H1 (cell line): Measurements from ENCODE around the gene NRP2. TPM values are rescaled to one million over a fixed set of nuclear protein-coding genes. Genes with fewer than 3 reads are reported as not detected.

Experiments
- CTCF ChIA-PET: fragments of 300-600 bp; sonication (Branson Sonifier 250); formaldehyde crosslinking; loops from one replicate; lab custom pipeline; 2021; ENCODE audit not compliant: partially characterized antibody; lab: Charles Lee
- POLR2A ChIA-PET: fragments of 300-600 bp; sonication (Branson Sonifier 250); formaldehyde crosslinking; loops from one replicate; lab custom pipeline; 2021; ENCODE audit warnings: inconsistent platforms; ENCODE audit not compliant: partially characterized antibody; lab: Charles Lee
- DNase-seq, 2 experiments: peaks; one replicate each; pipeline versions ENCODE4 v3.0.0 to v3.0.0-alpha.2; 2010 to 2022; ENCODE audit warnings: low spot score in 2 of 2, low read depth in 1 of 2, mixed read lengths in 1 of 2
- FAIRE-seq: peaks from 2 replicates; lab custom pipeline; 2011; peaks lifted over from hg19 to GRCh38; lab: Jason Lieb, UNC
- H2AFZ ChIP-seq: 2 replicates; pipeline ENCODE4 v1.8.1; 2012; ENCODE audit warnings: low read length, inconsistent platforms
- H2AK5ac ChIP-seq: 2 replicates; pipeline ENCODE4 v1.6.1; 2013; ENCODE audit warnings: low read depth, low read length
- H2BK120ac ChIP-seq: replicated peaks from 2 replicates; pipeline ENCODE3; 2013; ENCODE audit warnings: low read depth, low read length, inconsistent platforms
- H2BK12ac ChIP-seq: 2 replicates; pipeline ENCODE4 v1.6.1; 2013; ENCODE audit warnings: low read depth, low read length
- H2BK15ac ChIP-seq: 2 replicates; pipeline ENCODE4 v1.6.1; 2013; ENCODE audit warnings: low read length
- H2BK20ac ChIP-seq: 2 replicates; pipeline ENCODE4 v1.6.1; 2013; ENCODE audit warnings: low read length
- H2BK5ac ChIP-seq: 2 replicates; pipeline ENCODE4 v1.6.1; 2013; ENCODE audit warnings: low read depth, low read length
- H3K14ac ChIP-seq: 2 replicates; pipeline ENCODE4 v1.6.1; 2013; ENCODE audit warnings: inconsistent platforms; ENCODE audit not compliant: insufficient read length
- H3K18ac ChIP-seq: 2 replicates; pipeline ENCODE4 v1.6.1; 2013; ENCODE audit warnings: low read length; ENCODE audit errors: extremely low read depth
- H3K23ac ChIP-seq: 2 replicates; pipeline ENCODE4 v1.6.1; 2013; ENCODE audit warnings: inconsistent platforms; ENCODE audit not compliant: insufficient read length
- H3K23me2 ChIP-seq: 2 replicates; pipeline ENCODE4 v1.6.1; 2013; ENCODE audit warnings: low read depth, low read length
- H3K27ac ChIP-seq: 2 replicates; pipeline ENCODE4 v1.6.1; 2011; ENCODE audit warnings: low read depth, low read length, inconsistent platforms
- H3K27me3 ChIP-seq, 4 experiments: replicated peaks in 1 of 4; 1 replicate in 1 of 4; 2 replicates in 3 of 4; pipeline versions ENCODE4 v1.6.1 to v1.8.1; 2011 to 2013; ENCODE audit warnings: low read length in 3 of 4, mild to moderate bottlenecking in 3 of 4, inconsistent platforms in 2 of 4, mixed read lengths in 2 of 4, moderate library complexity in 1 of 4; ENCODE audit not compliant: control insufficient read depth in 3 of 4, insufficient read depth in 3 of 4; ENCODE audit errors: extremely low read depth in 1 of 4
- H3K36me3 ChIP-seq, 4 experiments: 2 replicates each; pipeline versions ENCODE4 v1.6.1 to v1.8.1; 2011 to 2013; ENCODE audit warnings: mild to moderate bottlenecking in 4 of 4, low read length in 3 of 4, moderate library complexity in 2 of 4, control low read depth in 1 of 4, inconsistent platforms in 1 of 4; ENCODE audit not compliant: insufficient read depth in 4 of 4, control insufficient read depth in 2 of 4
- H3K4ac ChIP-seq: replicated peaks from 2 replicates; pipeline ENCODE3; 2013; ENCODE audit warnings: low read length, low read depth, mixed read lengths, inconsistent platforms; ENCODE audit not compliant: insufficient read length
- H3K4me1 ChIP-seq, 4 experiments: replicated peaks in 1 of 4; 1 replicate in 1 of 4; 2 replicates in 3 of 4; pipeline versions ENCODE4 v1.6.1 to v1.8.1; 2011 to 2013; ENCODE audit warnings: low read length in 3 of 4, inconsistent platforms in 2 of 4, mixed read lengths in 1 of 4; ENCODE audit not compliant: insufficient read depth in 4 of 4, control insufficient read depth in 3 of 4
- H3K4me2 ChIP-seq, 2 experiments: 2 replicates each; pipeline versions ENCODE4 v1.6.1 to v1.8.1; 2011 to 2013; ENCODE audit warnings: low read depth in 2 of 2, low read length in 2 of 2, control low read depth in 1 of 2, inconsistent platforms in 1 of 2, mild to moderate bottlenecking in 1 of 2; ENCODE audit not compliant: insufficient read depth in 1 of 2
- H3K4me3 ChIP-seq, 4 experiments: fragments of 200-600, 300-600 bp in 1 of 4; sonication (generic), shearing (Covaris generic), sonication (Bioruptor Twin) in 1 of 4; 2 replicates each; pipeline versions ENCODE4 v1.5.1 to v1.8.1; 2011 to 2016; ENCODE audit warnings: low read length in 4 of 4, low read depth in 3 of 4, control low read depth in 2 of 4, inconsistent platforms in 2 of 4, mild to moderate bottlenecking in 2 of 4, mixed read lengths in 1 of 4, moderate library complexity in 1 of 4; ENCODE audit not compliant: insufficient read depth in 2 of 4; ENCODE audit errors: extremely low read depth in 1 of 4
- H3K56ac ChIP-seq: replicated peaks from 2 replicates; pipeline ENCODE3; 2013; ENCODE audit warnings: low read depth, mild to moderate bottlenecking, mixed read lengths, low read length, inconsistent platforms; ENCODE audit not compliant: insufficient read length
- H3K79me1 ChIP-seq: 2 replicates; pipeline ENCODE4 v1.6.1; 2013; ENCODE audit warnings: low read depth, low read length, control low read depth
- H3K79me2 ChIP-seq, 2 experiments: 2 replicates each; pipeline versions ENCODE4 v1.6.1 to v1.8.1; 2012 to 2013; ENCODE audit warnings: low read length in 2 of 2, mild to moderate bottlenecking in 2 of 2, inconsistent platforms in 1 of 2; ENCODE audit not compliant: insufficient read depth in 2 of 2, control insufficient read depth in 1 of 2
- H3K9ac ChIP-seq, 4 experiments: replicated peaks in 1 of 4; 1 replicate in 1 of 4; 2 replicates in 3 of 4; pipeline versions ENCODE4 v1.6.1 to v1.8.1; 2011 to 2013; ENCODE audit warnings: low read depth in 3 of 4, low read length in 3 of 4, control low read depth in 2 of 4, mild to moderate bottlenecking in 2 of 4, moderate library complexity in 2 of 4, inconsistent platforms in 1 of 4; ENCODE audit errors: extremely low read depth in 1 of 4
- H3K9me3 ChIP-seq, 2 experiments: 2 replicates each; pipeline versions ENCODE4 v1.6.1 to v1.8.1; 2012 to 2013; ENCODE audit warnings: mild to moderate bottlenecking in 2 of 2, moderate library complexity in 2 of 2, control low read depth in 1 of 2, inconsistent platforms in 1 of 2, low read depth in 1 of 2, low read length in 1 of 2, mixed read lengths in 1 of 2; ENCODE audit not compliant: insufficient read depth in 2 of 2
- H4K20me1 ChIP-seq, 2 experiments: replicated peaks in 1 of 2; 2 replicates each; pipeline versions ENCODE3 to v1.8.1; 2011 to 2013; ENCODE audit warnings: inconsistent platforms in 2 of 2, low read length in 2 of 2, mild to moderate bottlenecking in 1 of 2; ENCODE audit not compliant: insufficient read depth in 2 of 2, control insufficient read depth in 1 of 2
- H4K5ac ChIP-seq: 2 replicates; pipeline ENCODE4 v1.6.1; 2013; ENCODE audit warnings: low read length, low read depth, mixed read lengths, inconsistent platforms; ENCODE audit not compliant: insufficient read length
- H4K8ac ChIP-seq: 2 replicates; pipeline ENCODE4 v1.8.0; 2013; ENCODE audit warnings: mild to moderate bottlenecking, moderate library complexity, low read length, inconsistent platforms; ENCODE audit not compliant: insufficient read depth; ENCODE audit errors: extremely low read depth
- H4K91ac ChIP-seq: replicated peaks from 2 replicates; pipeline ENCODE3; 2013; ENCODE audit warnings: low read length, mixed read lengths, inconsistent platforms; ENCODE audit not compliant: insufficient read length
- CHD1 ChIP-seq: IDR thresholded peaks from 2 replicates; pipeline ENCODE4 v1.6.1; 2012; ENCODE audit warnings: low read depth, low read length, improper control_type of control experiment
- JUN ChIP-seq: IDR thresholded peaks from 2 replicates; pipeline ENCODE4 v1.6.1; 2011; ENCODE audit warnings: low read depth, mild to moderate bottlenecking, improper control_type of control experiment, low read length
- RBBP5 ChIP-seq: IDR thresholded peaks from 2 replicates; pipeline ENCODE4 v1.7.1; 2012; ENCODE audit warnings: low read depth, mild to moderate bottlenecking, inconsistent platforms, low read length, moderate library complexity, borderline replicate concordance
- SIX5 ChIP-seq: IDR thresholded peaks from 2 replicates; pipeline ENCODE4 v1.6.1; 2011; ENCODE audit warnings: mild to moderate bottlenecking, low read depth, low read length
- SP4 ChIP-seq: IDR thresholded peaks from 2 replicates; pipeline ENCODE4 v1.6.1; 2012; ENCODE audit warnings: low read length, inconsistent platforms
- SUZ12 ChIP-seq: fragments of 200-600 bp; sonication (generic); IDR thresholded peaks from 2 replicates; pipeline ENCODE4 v1.6.1; 2012; ENCODE audit warnings: mild to moderate bottlenecking, inconsistent platforms, low read length, moderate library complexity, mixed read lengths
- WGBS, 2 experiments: shearing (Covaris generic) in 1 of 2; methylation state at CpG; one replicate each; pipeline versions ENCODE4 v1.1.6 to v1.1.7; 2013 to 2015; ENCODE audit warnings: low lambda C conversion rate in 2 of 2, mixed read lengths in 2 of 2, inconsistent platforms in 1 of 2, low coverage in 1 of 2, missing lambda C conversion rate in 1 of 2; ENCODE audit not compliant: insufficient replicate concordance in 2 of 2, insufficient coverage in 1 of 2, insufficient read length in 1 of 2; ENCODE audit errors: extremely low coverage in 1 of 2, missing lambda C conversion rate in 1 of 2; 5-methylcytosine and 5-hydroxymethylcytosine counted together
- polyA plus RNA-seq, 7 experiments: library from polyadenylated mRNA; depleted of rRNA in 3 of 7; stranded (reverse) in 5 of 7; unstranded in 2 of 7; fragments of >200 nt in 5 of 7; fragments of 200-250 nt in 2 of 7; gene quantifications; 1 replicate in 5 of 7; 2 replicates in 1 of 7; 4 replicates in 1 of 7; pipeline versions ENCODE4 v1.2.1 to v1.2.3, GENCODE V29; 2011 to 2013; ENCODE audit warnings: missing spikeins in 2 of 7, mixed read lengths in 2 of 7
- total RNA-seq: library from RNA; stranded (reverse); fragmentation: NEBNext Ultra II Directional; extraction: Animal tissue kit (Norgen Biotek cat#: 25700); gene quantifications from 2 replicates; pipeline ENCODE4 v1.2.1, GENCODE V29; 2021

The NRP2 gene
- total and polyA plus RNA-seq, 2 of the 8 experiments (the other 6 are each of a cell fraction or from before 2014, with no cell fraction given) = 32.0 to 37.8 TPM

DNA sequence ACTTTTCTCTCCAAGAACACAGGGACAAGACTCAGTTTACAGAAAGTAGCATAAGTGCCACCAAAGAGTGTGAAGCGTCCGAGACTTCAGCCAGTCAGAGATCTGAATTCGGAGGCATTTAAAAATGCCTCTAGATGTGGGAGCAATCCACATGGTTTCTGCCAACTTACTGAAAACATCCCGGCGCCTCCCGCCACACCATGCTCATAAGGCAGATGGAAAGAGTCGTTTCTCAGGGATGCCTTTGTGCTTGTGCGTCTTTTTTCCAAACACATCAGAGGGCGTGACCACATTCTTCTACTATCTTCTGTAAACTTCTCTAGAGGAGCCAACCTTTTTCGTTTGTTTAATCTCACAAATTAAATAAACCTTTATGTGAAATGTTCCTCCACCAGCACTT, 88.7 kb downstream of the NRP2 start:
- H2AFZ ChIP-seq = no peak overlapping the region
- H3K23me2 ChIP-seq = peaks cover 3% of the 10 kb centered on the region; the same call in 1 of the 2 replicates
- no peaks in the 10 kb centered on the region for H4K20me1 ChIP-seq
- no peak overlapping the region for H2BK20ac ChIP-seq
- 89% methylated on average over 10 of the region's 10 CpGs; no CpG with 5 or more reads in 1 of the 2 experiments for WGBS, 2 experiments
- no peak overlapping the region for H4K8ac ChIP-seq
- no peak overlapping the region for H3K4ac ChIP-seq
- no peak overlapping the region for H3K14ac ChIP-seq
- no peak overlapping the region for H3K9ac ChIP-seq
- TF ChIP-seq SIX5 (no peak), RBBP5 (no peak), SUZ12 (no peak), SP4 (no peak), JUN (no peak), CHD1 (no peak)
- no peak for FAIRE-seq
- H3K18ac ChIP-seq = no peak overlapping the region
- H2BK15ac ChIP-seq = no peak overlapping the region
- H3K56ac ChIP-seq = no peak overlapping the region
- no peak overlapping the region for H3K4me2 ChIP-seq
- H3K27ac ChIP-seq = no peak overlapping the region
- H3K79me2 ChIP-seq = no peaks in the 10 kb centered on the region
- no peak overlapping the region for H2BK12ac ChIP-seq
- no peak overlapping the region for H4K5ac ChIP-seq
- H2AK5ac ChIP-seq = no peak overlapping the region
- ChIA-PET CTCF (interaction anchor here (0.9 to 8.6 kb wide), 6 partner anchors 14 to 156 kb away, joined by 3 to 136 read pairs (median 5); no protein-coding TSS in a partner anchor), POLR2A (interaction anchor here (0.8 kb wide), 1 partner anchor 37 kb away, joined by 3 read pairs; no protein-coding TSS in a partner anchor)
- no peaks in the 10 kb centered on the region for H3K9me3 ChIP-seq
- H3K23ac ChIP-seq = no peak overlapping the region
- peaks cover 3 to 11% (median 9%) of the 10 kb centered on the region in 4 experiments; a peak in 6 of 8 replicates for H3K36me3 ChIP-seq
- no peak for DNase-seq
- no peak overlapping the region for H2BK120ac ChIP-seq
- no peaks in the 10 kb centered on the region for H3K79me1 ChIP-seq
- H3K27me3 ChIP-seq = no peaks in the 10 kb centered on the region
- H2BK5ac ChIP-seq = no peak overlapping the region
- H3K4me3 ChIP-seq = no peak overlapping the region
- H3K4me1 ChIP-seq = no peaks in the 10 kb centered on the region; a peak in 1 of 7 replicates
- no peak overlapping the region for H4K91ac ChIP-seq
